OCI-LY7 (cell line): ENCODE measurements around the gene UBE3D. TPM values are rescaled to one million over a fixed set of nuclear protein-coding genes. Genes with fewer than 3 reads are reported as not detected.

Source experiments
- BruUV-seq: library from RNA; stranded (reverse); fragments of 400-500 nt; replicated peaks from 2 replicates; lab custom pipeline; 2021; lab: Mats Ljungman, UMichigan
- CTCF ChIA-PET: fragments of 300-600 bp; sonication (Branson Sonifier 250); formaldehyde crosslinking; loops from one replicate; lab custom pipeline; 2022; ENCODE audit warnings: antibody characterized with exemption; ENCODE audit not compliant: unreplicated experiment; lab: Charles Lee
- POLR2A ChIA-PET: fragments of 300-600 bp; sonication (Branson Sonifier 250); formaldehyde crosslinking; loops from one replicate; lab custom pipeline; 2022; ENCODE audit warnings: antibody characterized with exemption; lab: Charles Lee
- DNase-seq: peaks from one replicate; pipeline ENCODE4 v3.0.0-alpha.2; 2015; ENCODE audit warnings: low spot score
- H2AFZ ChIP-seq: fragments of 200-600 bp; sonication (generic), shearing (Covaris generic); 2 replicates; pipeline ENCODE4 v1.6.1; 2014; ENCODE audit warnings: mild to moderate bottlenecking, antibody characterized with exemption, low read length, moderate library complexity
- H3K27ac ChIP-seq: fragments of 200-600 bp; sonication (generic); 2 replicates; pipeline ENCODE4 v1.5.1; 2014; ENCODE audit warnings: mixed run types, low read depth, mild to moderate bottlenecking, moderate library complexity, low read length, inconsistent platforms; ENCODE audit not compliant: poor library complexity, severe bottlenecking
- H3K36me3 ChIP-seq: fragments of 200-600 bp; sonication (generic); 2 replicates; pipeline ENCODE4 v1.6.1; 2014; ENCODE audit warnings: mild to moderate bottlenecking, antibody characterized with exemption, low read length, moderate library complexity, mixed read lengths; ENCODE audit not compliant: insufficient read depth
- H3K4me1 ChIP-seq: fragments of 200-600 bp; sonication (generic); 2 replicates; pipeline ENCODE4 v1.5.1; 2014; ENCODE audit warnings: mild to moderate bottlenecking, low read length; ENCODE audit not compliant: insufficient read depth, poor library complexity, severe bottlenecking
- H3K4me2 ChIP-seq: fragments of 200-600 bp; sonication (generic); 2 replicates; pipeline ENCODE4 v1.6.1; 2014; ENCODE audit warnings: mild to moderate bottlenecking, low read length
- H3K4me3 ChIP-seq: fragments of 200-600 bp; sonication (generic); 2 replicates; pipeline ENCODE4 v1.5.1; 2014; ENCODE audit warnings: mild to moderate bottlenecking, low read depth, low read length; ENCODE audit not compliant: poor library complexity, severe bottlenecking
- H3K79me2 ChIP-seq: fragments of 200-600 bp; sonication (generic); 2 replicates; pipeline ENCODE4 v1.6.1; 2016; ENCODE audit warnings: low read depth, mild to moderate bottlenecking, low read length, moderate library complexity, mixed read lengths; ENCODE audit not compliant: insufficient read depth
- H3K9me2 ChIP-seq: fragments of 200-600 bp; sonication (generic); 2 replicates; pipeline ENCODE4 v1.6.1; 2016; ENCODE audit warnings: mild to moderate bottlenecking, low read length, mixed read lengths; ENCODE audit not compliant: insufficient read depth
- H3K9me3 ChIP-seq: fragments of 200-600 bp; sonication (generic); 2 replicates; pipeline ENCODE4 v1.6.1; 2014; ENCODE audit warnings: mild to moderate bottlenecking, mixed run types, low read length, mixed read lengths
- H4K20me1 ChIP-seq: fragments of 200-600 bp; sonication (generic); 2 replicates; pipeline ENCODE4 v1.6.1; 2014; ENCODE audit warnings: mild to moderate bottlenecking, antibody characterized with exemption, low read length, moderate library complexity, mixed read lengths; ENCODE audit not compliant: insufficient read depth
- EZH2phosphoT487 ChIP-seq: fragments of 200-600 bp; sonication (generic); IDR thresholded peaks from 2 replicates; pipeline ENCODE4 v1.6.1; 2018; ENCODE audit warnings: low read depth, borderline replicate concordance, mild to moderate bottlenecking, mixed run types, antibody characterized with exemption, low read length, moderate library complexity, mixed read lengths
- intact Hi-C: fragments of 100-400 bp; cut with micrococcal nuclease; formaldehyde crosslinking; loops from one replicate; pipeline ENCODE4 v1.10.0; 2022; ENCODE audit not compliant: unreplicated experiment
- total RNA-seq, 2 experiments: library from RNA; depleted of rRNA in 1 of 2; stranded (reverse); fragments of >200 nt in 1 of 2; shearing (Covaris generic) in 1 of 2; gene quantifications; 2 replicates each; pipeline ENCODE4 v1.2.3, GENCODE V29; 2014 to 2022
- TF ChIP-seq, protein P1 (sequence below): fragments of 200-600 bp; sonication (generic); conservative IDR thresholded peaks from 2 replicates; pipeline ENCODE4 v1.5.1; 2014; ENCODE audit warnings: mild to moderate bottlenecking, antibody characterized with exemption, low read length, moderate library complexity, mixed read lengths

UBE3D gene
- total RNA-seq, 2 experiments from 2014 or later: 11.0 to 15.1 TPM

GRCh38 chr6:83092756-83093399 lies 27.2 kb upstream of the UBE3D start:
- Histone ChIP-seq H3K4me1 (no peaks in the 10 kb centered on the region), H3K79me2 (no peaks in the 10 kb centered on the region), H3K4me2 (no peak overlapping the region), H4K20me1 (peaks cover 13% of the 10 kb centered on the region; the same call in 1 of the 2 replicates), H3K27ac (no peak overlapping the region), H2AFZ (no peak overlapping the region), H3K4me3 (no peak overlapping the region), H3K9me2 (no peaks in the 10 kb centered on the region), H3K9me3 (0 out of 2 replicates have a peak, but pooled peaks cover 3% of the 10 kb centered on the region), H3K36me3 (no peaks in the 10 kb centered on the region)
- no TSS peak for BruUV-seq
- POLR2A ChIA-PET: no interaction called here
- DNase-seq: no peak
- CTCF ChIA-PET: no interaction called here
- no peak for TF ChIP-seq EZH2phosphoT487
- TF ChIP-seq, protein P1, sequence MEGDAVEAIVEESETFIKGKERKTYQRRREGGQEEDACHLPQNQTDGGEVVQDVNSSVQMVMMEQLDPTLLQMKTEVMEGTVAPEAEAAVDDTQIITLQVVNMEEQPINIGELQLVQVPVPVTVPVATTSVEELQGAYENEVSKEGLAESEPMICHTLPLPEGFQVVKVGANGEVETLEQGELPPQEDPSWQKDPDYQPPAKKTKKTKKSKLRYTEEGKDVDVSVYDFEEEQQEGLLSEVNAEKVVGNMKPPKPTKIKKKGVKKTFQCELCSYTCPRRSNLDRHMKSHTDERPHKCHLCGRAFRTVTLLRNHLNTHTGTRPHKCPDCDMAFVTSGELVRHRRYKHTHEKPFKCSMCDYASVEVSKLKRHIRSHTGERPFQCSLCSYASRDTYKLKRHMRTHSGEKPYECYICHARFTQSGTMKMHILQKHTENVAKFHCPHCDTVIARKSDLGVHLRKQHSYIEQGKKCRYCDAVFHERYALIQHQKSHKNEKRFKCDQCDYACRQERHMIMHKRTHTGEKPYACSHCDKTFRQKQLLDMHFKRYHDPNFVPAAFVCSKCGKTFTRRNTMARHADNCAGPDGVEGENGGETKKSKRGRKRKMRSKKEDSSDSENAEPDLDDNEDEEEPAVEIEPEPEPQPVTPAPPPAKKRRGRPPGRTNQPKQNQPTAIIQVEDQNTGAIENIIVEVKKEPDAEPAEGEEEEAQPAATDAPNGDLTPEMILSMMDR: no peak
- intact Hi-C loops: no loop called here

DNA sequence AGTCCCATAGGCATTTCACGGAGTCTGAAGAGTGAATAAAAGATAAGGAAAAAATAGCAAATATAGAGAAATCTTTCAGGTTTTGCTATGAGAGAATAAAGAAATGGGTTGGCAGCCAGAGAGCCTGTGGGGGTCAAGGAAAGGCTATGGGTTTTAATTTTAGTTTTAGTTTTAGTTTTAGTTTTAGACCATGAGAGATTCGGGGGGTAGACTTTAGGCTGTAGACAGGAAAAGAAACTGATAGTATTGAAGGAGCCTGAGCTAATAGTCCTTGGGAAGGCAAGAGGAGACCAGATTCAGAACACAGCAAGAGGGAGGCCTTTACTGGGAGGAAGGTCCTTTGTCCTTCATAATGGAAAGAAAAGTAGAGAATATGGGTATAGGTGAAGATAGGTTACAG lies 21.1 kb upstream of the UBE3D start:
- no peak for DNase-seq
- intact Hi-C loops: no loop called here
- no peak overlapping the region for H2AFZ ChIP-seq
- CTCF ChIA-PET: no interaction called here
- no peaks in the 10 kb centered on the region for H3K79me2 ChIP-seq
- BruUV-seq: no TSS peak
- POLR2A ChIA-PET: no interaction called here
- no peaks in the 10 kb centered on the region for H3K4me1 ChIP-seq
- H4K20me1 ChIP-seq: peaks cover 3% of the 10 kb centered on the region; the same call in 1 of the 2 replicates
- H3K36me3 ChIP-seq: no peaks in the 10 kb centered on the region; the same call in 1 of the 2 replicates
- no peak overlapping the region for H3K27ac ChIP-seq
- no peaks in the 10 kb centered on the region for H3K9me3 ChIP-seq
- TF ChIP-seq, protein P1: no peak
- TF ChIP-seq EZH2phosphoT487: no peak
- no peak overlapping the region for H3K4me3 ChIP-seq
- H3K9me2 ChIP-seq: no peaks in the 10 kb centered on the region
- no peak overlapping the region for H3K4me2 ChIP-seq

DNA sequence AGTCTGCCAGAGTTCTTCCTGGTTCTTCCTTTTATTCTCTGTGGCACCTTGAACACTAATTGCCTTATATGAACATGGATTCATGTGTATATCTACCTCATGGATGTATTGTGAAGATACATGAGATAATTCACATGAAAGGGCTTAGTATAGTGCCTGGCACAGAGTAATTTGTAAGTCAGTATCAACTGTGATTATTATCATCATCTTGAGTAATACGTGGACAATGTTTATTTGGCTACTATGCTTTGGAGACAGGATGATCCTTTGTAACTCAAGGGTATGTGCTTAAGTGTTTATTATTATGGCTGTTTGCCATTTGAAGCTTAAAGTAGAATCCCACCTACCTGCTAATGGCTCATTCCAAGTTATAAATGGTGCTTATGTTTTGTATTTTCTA lies 17.8 kb upstream of the UBE3D start:
- H3K4me3 ChIP-seq: no peak overlapping the region
- H3K9me3 ChIP-seq: no peaks in the 10 kb centered on the region
- no peaks in the 10 kb centered on the region for H3K9me2 ChIP-seq
- no peaks in the 10 kb centered on the region for H3K4me1 ChIP-seq
- no TSS peak for BruUV-seq
- DNase-seq: no peak
- peaks cover 4% of the 10 kb centered on the region; the same call in 1 of the 2 replicates for H3K79me2 ChIP-seq
- intact Hi-C loops: no loop called here
- no peak overlapping the region for H2AFZ ChIP-seq
- ChIA-PET CTCF (no interaction called here), POLR2A (interaction anchor here (0.7 to 1.8 kb wide), 2 partner anchors 15 to 89 kb away, joined by 3 to 4 read pairs; partner anchors contain the start of gene DOP1A)
- no peak for TF ChIP-seq EZH2phosphoT487
- TF ChIP-seq, protein P1: no peak
- H4K20me1 ChIP-seq: peaks cover 7% of the 10 kb centered on the region; the same call in 1 of the 2 replicates
- H3K27ac ChIP-seq: no peak overlapping the region
- no peak overlapping the region for H3K4me2 ChIP-seq
- H3K36me3 ChIP-seq: no peaks in the 10 kb centered on the region; the same call in 1 of the 2 replicates
